NCI-H128 (cell line): ENCODE results near the gene PRSS21.

Experiments
- DNase-seq: peaks from one replicate; lab custom pipeline; 2025; ENCODE audit not compliant: unreplicated experiment; lab: John Stamatoyannopoulos, UW

Gene PRSS21

GRCh38 chr16:2816751-2817339 is at the start of gene PRSS21:
PRSS21 (plus strand) TSS chr16:2817237; CDS start chr16:2817269, 32 bp downstream.
- DNase-seq, result no peak

GRCh38 chr16:2767891-2768290 is 49.1 kb upstream of the PRSS21 start:
- DNase-seq, result no peak

GRCh38 chr16:2768403-2769089 is 48.5 kb upstream of the PRSS21 start:
- DNase-seq, result no peak

GRCh38 chr16:2769100-2769529 is 47.9 kb upstream of the PRSS21 start:
- no peak for DNase-seq

GRCh38 chr16:2769675-2770056 is 47.4 kb upstream of the PRSS21 start:
- no peak for DNase-seq

GRCh38 chr16:2770057-2770951 is 46.7 kb upstream of the PRSS21 start:
- no peak for DNase-seq

GRCh38 chr16:2771496-2772402 is 45.3 kb upstream of the PRSS21 start:
- no peak for DNase-seq

- no peak for DNase-seq
Measured at GRCh38 chr16:2773188-2773968, 43.7 kb upstream of the PRSS21 start.

- no peak for DNase-seq
Measured at GRCh38 chr16:2774161-2774891, 42.7 kb upstream of the PRSS21 start.

- no peak for DNase-seq
Measured at GRCh38 chr16:2775131-2775716, 41.8 kb upstream of the PRSS21 start.

- DNase-seq, result no peak
Measured at GRCh38 chr16:2775765-2776499, 41.1 kb upstream of the PRSS21 start.

GRCh38 chr16:2776500-2777139 is 40.4 kb upstream of the PRSS21 start:
- DNase-seq, result no peak

- DNase-seq, result peak; percentile 45
Measured at GRCh38 chr16:2777231-2777902, 39.7 kb upstream of the PRSS21 start, which contains the start of gene ELOB. ELOB (minus strand) TSS chr16:2777280; CDS start chr16:2777239, 41 bp downstream.

GRCh38 chr16:2777903-2778629 is 39.0 kb upstream of the PRSS21 start:
- DNase-seq, result no peak

- no peak for DNase-seq
Measured at GRCh38 chr16:2778630-2778958, 38.4 kb upstream of the PRSS21 start.

GRCh38 chr16:2779151-2779920 is 37.7 kb upstream of the PRSS21 start:
- DNase-seq, result no peak
